GM19238 (cell line): ENCODE data around the gene BLM.
"Not testable (repeated sequence)": the region's sequence is repeated elsewhere in the genome, so short reads cannot be mapped to it uniquely, and the experiment has no call there.

Experiments
- DNase-seq: peaks from one replicate; pipeline ENCODE4 v3.0.0; 2011; ENCODE audit warnings: low spot score; ENCODE audit not compliant: insufficient read length

Gene BLM

DNA sequence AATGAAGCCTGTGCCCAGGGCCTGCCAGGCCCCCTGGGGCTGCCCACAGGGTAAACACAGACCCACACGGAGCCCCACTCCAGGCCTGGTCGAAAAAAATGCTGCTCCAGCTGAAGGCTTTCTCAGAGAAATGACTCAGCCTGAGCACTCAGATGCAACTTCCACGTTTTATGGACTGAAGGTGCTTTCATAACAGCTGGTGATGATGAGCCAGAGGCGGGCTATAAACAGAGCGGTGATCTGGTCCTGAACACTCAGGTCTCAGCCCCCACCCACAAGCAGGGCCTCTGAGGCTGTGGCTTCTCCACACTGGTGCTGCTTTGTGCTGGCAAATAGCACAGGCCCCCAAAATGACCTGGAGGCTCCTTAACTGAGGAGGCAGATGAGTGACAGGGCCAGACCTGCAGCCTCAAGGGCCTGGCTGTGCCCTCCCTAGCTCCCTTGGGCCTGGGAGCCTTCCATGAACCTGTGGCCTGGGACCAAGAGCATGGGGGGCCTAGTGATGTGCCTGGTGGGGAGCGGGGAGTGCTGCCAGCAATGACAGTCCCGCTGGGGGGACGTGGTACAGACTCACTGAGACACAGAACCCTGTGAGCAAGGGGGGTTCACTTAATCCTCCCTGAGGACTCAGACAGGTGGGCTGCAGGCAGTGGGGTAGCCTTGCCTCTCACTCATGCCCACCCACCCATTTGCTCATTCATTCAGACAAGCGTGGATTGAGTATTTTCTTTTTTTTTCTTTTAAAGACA, 128.2 kb downstream of the BLM start:
- no peak for DNase-seq

DNA sequence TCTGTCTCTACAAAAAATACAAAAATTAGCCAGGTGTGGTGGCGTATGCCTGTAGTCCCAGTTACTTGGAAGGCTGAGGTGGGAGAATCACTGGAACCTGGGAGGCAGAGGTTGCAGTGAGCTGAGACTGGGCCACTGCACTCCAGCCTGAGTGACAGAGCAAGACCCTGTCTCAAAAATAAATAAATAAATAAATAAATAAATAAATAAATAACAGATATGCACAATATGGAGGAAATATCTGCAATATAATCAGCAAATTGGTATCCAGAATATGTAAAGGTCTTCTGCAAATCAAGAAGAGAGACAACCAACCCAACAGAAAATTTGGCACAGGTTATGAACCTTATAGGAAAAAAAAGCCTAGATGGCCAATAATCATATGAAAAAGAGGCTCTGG, 132.3 kb downstream of the BLM start:
- not testable (repeated sequence) for DNase-seq

DNA sequence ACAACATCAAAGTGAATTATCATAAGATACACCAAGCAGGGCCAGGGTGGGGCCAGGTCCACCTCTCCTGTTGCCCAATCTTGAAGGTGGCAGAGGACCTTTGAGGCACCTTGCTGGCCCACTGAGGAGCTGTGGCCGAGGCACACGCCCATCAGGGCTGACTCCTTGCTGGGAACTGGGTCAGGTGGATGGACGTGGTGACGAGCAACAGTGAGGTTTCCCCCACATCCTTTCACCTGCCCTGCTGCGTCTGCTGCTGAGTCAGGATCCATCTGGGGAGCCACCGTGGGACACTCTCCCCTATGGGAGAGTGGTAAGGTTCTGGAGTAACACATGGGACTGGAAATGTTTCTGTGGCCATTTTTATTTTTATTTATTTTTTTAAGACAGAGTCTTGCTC, 134.0 kb downstream of the BLM start:
- DNase-seq = no peak

DNA sequence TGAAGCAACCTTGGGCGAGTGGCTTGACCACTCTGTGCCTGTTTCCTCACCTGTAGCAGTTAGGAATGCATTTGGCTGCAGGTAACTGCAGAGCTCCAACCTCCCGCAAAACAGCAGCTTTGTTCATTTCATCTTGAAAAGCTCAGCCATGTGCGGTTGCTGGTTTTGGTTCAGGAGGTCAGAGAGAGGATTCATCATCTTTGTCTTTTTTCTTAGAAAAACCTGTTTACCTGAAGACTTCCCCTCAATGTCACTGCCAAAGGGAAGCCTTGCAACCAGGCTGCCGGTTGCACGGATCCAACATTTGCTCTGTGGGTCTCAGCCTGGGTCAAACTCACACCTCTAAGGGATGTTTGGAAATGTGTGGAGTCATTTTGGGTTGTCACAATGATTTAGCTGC, 134.8 kb downstream of the BLM start:
- no peak for DNase-seq

DNA sequence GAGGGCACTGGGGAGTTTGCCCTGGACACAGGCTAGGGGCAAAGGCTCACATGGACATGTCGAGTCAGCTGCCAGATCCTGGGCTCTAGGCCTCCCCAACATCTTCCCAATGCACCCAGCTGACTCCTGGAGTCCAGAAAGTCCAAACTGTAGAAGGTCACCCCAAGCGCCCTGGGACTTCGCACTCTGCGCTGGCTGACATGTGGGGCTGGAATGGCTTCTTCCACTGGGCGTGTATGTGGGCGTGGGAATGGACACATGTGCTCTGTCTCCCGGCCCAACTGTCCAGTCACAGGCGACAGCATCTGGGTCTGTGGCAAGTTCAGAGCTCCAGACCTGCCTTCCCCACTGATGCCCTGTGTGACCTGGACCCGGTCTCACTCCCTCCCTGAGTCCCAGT, 138.0 kb downstream of the BLM start:
- DNase-seq = no peak

DNA sequence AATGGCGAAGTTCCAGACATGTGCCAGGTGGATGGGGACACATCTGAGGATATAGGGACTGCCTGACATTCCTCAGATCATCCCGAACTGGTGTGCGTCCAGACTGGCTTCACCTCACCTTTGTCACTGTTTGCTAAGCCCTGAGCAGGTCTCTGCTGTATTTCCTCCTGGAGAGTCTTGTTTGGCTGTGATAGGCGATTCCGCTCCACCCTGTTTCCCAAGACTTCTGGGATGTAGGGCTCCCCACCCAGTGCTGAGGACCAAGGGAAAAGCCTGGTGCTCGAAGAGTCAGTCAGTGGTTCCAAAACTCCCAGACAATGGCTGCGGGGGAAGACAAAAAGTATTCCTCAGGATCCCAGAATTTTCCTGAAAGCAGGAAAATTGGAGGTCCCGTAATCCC, 140.2 kb downstream of the BLM start:
- DNase-seq = no peak

DNA sequence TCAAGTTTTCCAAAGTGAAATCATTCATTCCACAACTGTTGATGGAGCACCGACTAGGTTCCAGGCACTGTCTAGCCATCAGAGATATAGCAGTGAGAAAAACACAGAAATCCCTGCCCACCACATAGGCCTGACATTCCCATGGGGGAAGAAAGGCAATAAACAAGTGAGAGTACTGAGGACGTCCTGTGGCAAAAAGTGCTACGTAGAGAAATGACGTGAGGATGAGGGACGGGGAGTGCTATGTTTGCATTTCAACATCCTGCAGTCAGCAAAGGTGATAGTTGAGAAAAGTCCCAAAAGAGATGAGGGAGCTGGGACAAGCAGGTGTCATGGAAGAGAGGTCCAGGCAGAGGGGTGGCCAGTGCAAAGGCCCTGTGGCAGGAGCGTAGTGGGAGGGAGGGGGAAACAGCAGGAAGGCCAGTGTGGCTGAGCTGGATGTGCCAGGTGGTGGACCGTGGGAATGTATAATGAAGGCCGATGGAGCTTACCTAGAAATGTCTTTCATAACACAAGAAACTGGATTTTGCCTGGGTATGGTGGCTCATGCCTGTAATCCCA, 140.8 kb downstream of the BLM start:
- no peak for DNase-seq

DNA sequence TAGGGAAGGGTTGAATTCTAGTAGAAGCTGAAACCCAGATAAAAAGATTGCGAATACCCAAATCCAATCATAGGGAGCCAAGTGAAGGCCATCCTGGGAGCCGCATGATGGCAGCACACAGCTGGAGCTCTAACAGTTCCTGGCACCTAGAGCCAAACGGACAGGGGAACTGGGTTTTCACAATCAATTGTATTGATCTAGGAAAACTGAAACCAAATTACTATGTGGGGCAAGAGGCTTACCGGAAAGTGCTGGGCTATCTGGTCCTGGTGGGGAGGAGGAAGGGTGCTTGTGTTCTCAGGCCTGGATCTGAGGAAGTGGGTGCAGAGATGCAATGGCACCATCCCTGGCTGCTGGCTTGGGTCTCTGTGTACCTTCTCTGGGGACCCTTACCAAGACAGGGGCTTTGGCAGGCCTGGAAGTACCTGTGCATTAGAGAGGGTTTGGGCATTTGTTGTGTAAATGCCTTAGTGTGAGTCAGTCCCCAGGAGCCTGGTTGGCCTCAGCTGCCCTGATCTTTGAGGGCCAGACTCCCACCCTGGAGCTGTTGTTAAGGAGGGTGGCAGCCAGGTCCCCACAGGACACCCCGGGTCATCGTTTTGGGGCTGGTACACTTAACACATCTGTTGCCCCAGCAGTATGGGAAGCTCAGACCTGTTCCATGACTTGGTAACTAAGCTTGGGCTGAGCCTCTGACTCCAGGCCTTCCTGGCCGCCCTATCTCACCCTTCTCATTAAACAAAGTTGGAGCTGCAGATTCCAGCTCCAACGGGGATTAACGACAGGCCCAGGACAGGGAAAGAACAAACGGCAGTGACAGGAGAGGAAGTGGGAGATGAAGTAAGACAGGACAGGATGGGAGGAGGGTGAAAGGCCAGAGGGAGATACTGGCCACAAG, 142.3 kb downstream of the BLM start:
- DNase-seq = no peak

DNA sequence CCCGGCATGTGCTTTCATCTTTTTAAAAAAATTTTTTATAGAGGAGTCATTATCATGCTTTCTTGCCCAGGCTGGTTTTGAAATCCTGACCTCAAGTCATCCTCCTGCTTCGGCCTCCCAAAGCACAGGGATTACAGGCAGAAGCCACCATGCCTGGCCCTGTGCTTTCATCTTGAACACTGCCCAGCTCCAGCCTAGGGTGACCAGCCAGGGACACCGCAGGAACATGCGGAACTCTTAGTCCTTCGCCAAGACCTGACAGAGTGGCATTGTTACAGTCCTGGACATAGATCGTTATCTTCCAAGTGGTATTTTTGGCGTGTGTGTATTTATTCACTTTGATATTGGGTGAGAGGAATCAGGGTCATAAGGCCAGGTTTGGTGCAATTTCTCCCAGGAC, 143.3 kb downstream of the BLM start:
- no peak for DNase-seq

DNA sequence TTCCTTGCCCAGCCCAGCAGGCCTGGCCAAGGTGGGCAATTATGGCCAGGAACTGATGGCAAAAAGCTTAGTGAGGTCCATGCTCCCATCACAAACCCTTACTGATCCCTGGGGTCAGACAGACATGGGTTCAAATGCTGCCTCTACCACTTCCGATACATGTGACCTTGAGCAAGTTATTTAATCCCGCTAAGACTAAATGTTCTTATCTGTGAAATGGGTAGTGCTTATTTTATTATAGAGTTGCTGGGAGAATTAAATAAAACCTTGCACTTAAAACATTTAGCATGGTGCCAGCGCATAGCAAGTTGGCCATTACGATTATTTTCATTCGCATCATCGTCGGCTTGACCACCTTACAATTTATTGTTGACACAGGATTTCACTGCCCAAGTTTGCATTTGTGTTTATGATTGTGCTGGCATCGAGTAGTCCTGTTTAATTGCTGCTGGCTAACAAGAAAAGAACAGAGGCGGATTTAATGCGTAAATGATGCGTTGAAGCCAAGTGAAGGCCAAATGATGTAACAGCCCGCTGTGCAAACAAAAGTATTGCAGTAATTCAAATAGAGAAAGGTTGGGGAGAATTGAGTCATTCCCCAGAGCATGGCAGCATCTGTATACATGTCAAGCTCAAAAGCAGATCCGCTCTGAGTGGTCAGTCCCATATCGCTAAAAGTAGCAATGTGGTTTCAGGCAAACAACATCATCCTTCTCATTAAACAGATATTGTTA, 144.0 kb downstream of the BLM start:
- DNase-seq = no peak

DNA sequence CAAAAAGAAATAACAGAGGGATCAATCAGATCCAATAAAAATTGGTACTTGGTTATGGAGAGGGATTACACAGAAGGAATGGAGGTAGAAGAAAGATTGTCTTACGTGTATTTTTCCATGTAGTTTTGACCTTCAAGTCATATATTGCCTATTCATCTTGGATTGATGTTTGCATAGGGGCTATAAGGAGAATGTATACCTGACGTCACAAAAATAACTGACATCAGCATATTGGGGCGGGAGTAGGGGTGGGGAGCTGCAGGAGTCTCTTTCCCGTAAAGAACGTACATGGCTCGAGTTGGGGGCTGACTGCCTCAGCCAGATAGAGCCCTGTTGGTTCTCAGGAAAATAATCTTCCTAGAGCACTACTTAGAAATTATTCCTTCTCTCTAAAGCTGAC, 145.3 kb downstream of the BLM start:
- DNase-seq = no peak

DNA sequence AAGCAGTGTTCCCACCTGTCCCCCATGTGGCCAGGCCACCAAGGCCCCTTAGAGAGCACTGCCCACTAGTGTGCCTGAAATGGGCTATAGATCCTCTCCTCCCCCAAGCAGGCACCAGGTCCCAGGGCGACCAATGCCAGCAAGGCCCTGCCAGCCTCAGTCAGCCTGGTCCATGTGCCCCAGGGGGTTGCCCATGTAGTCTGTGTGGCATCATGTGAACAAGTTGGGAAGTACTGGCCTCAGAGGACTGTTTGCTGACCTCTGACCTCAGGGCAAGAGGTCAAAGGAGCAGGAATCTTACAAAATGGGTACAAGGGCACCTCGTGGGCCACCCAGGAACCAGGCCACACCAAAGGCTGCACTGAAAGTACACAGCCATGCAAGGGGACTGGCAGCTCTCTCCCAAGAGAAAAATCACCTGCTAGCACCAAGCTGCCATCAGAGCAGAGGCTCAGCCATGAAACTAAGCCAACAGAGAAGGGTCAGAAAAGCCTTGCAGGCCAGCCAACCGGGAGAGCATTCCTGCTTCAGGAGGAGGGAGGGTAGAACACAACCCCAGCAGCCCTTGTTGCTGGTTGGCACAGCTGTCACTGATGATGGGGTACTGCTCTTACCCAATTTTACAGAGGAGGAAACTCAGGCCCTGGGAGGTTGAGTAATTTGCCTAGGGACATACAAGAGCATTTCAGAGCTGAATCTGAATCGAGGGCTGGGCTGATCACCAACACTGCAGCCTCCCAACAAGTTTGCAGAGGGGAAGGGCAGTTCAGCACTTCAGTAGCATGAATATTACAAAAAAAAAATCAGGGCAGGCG, 146.0 kb downstream of the BLM start:
- DNase-seq = no peak

DNA sequence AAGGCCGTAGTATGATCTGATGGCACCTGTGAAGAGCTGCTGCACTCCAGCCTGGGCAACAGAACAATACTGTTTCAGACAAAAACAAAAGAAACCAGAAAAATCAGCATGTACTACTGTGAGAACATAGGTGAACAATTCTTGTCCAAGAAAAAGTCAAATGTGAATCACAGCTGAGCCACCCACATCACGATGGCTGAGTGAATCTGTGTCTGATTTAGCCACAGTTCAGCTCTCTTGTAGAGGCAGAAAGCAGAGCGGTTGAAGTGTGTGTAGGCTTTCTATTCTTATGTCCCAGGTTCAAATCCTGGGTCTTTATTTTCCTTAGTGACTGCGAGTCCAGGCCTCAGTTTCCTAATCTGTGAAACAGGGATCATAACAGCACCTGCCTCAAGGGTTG, 146.8 kb downstream of the BLM start:
- DNase-seq = no peak

DNA sequence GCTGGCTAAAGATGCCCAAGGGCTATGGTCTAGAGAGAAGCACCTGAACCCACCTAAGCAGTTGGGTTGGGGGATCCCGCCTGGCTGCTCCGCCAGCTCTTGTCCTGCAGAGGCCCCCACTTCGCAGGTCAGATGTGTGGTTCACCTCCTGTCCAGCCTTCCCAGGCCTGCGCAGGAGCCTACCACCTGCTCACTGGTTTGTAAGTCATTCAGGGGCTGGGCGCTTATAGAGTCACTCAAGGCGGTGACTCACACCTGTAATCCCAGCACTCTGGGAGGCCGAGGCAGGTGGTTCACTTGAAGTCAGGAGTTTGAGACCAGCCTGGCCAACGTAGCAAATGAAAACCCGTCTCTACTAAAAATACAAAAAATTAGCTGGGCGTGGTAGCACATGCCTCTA, 147.4 kb downstream of the BLM start:
- DNase-seq = no peak

DNA sequence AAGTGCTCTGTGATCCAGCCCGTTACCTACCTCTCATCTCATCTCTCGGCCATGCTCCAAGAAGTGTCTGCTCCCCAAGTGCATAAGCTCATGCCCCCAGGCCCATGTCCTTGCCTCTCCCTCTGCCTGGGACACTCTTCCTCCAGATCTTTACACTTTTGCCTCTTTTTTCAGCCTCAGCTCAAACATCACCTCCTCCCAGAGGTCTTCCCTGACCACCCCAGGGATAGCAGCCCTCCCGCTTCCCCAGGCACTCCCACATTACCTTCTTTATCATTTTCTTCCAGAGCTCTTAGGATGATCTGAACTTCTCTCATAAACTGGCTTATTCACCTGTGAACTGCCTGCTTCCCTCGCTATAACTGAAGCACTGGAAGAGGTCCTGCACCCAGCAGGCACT, 148.6 kb downstream of the BLM start:
- no peak for DNase-seq
